Thoracic aorta (tissue), 2 donors: ENCODE measurements around the gene AR. TPM values are rescaled to one million over a fixed set of nuclear protein-coding genes. Genes with fewer than 3 reads are reported as not detected.
A peak's percentile ranks its signal among the peaks of the same experiment; 100 is the strongest.

Experiments used
- ATAC-seq: fragments of 150-250 bp; one replicate; pipeline ENCODE4 v1.8.0; 2017; ENCODE audit warnings: low read depth; ENCODE audit not compliant: insufficient number of reproducible peaks, low FRiP score
- DNase-seq: peaks from one replicate; pipeline ENCODE4 v3.0.0-alpha.2; 2020; ENCODE audit warnings: low spot score
- H3K27ac ChIP-seq, 2 donors: fragments of 200-600 bp; sonication (generic); 1 replicate in 1 of 2; 2 replicates in 1 of 2; pipeline ENCODE4 v1.5.1; 2016; ENCODE audit warnings: mild to moderate bottlenecking in 2 of 2, moderate library complexity in 2 of 2
- H3K27me3 ChIP-seq: fragments of 200-600 bp; sonication (generic); replicated peaks from 2 replicates; pipeline ENCODE4 v1.6.0; 2016; ENCODE audit warnings: mild to moderate bottlenecking; ENCODE audit not compliant: insufficient read depth
- H3K36me3 ChIP-seq: fragments of 200-600 bp; sonication (generic); one replicate; pipeline ENCODE4 v1.5.1; 2016
- H3K4me1 ChIP-seq, 2 donors: fragments of 200-600 bp; sonication (generic); 1 replicate in 1 of 2; 2 replicates in 1 of 2; pipeline versions ENCODE4 v1.5.1 to v1.6.0; 2016; ENCODE audit warnings: low read depth in 2 of 2, mild to moderate bottlenecking in 1 of 2; ENCODE audit not compliant: control insufficient read depth in 1 of 2
- H3K4me3 ChIP-seq: fragments of 200-600 bp; sonication (generic); 2 replicates; pipeline ENCODE4 v1.5.1; 2016; ENCODE audit warnings: mild to moderate bottlenecking
- H3K9me3 ChIP-seq: fragments of 200-600 bp; sonication (generic); 2 replicates; pipeline ENCODE4 v1.5.1; 2016
- total RNA-seq, 2 donors: library from RNA; depleted of rRNA; stranded (reverse); fragments of >200 nt; gene quantifications; one replicate each; pipeline versions ENCODE4 v1.1.0 to v1.2.3, GENCODE V29; 2016
- TF ChIP-seq, protein P1 (sequence below): fragments of 200-600 bp; sonication (generic); IDR thresholded peaks from one replicate; pipeline ENCODE4 v1.5.1; 2019; ENCODE audit warnings: antibody characterized with exemption

AR gene
- total RNA-seq, 2 donors from 2014 or later: 18.3 to 22.0 TPM

DNA sequence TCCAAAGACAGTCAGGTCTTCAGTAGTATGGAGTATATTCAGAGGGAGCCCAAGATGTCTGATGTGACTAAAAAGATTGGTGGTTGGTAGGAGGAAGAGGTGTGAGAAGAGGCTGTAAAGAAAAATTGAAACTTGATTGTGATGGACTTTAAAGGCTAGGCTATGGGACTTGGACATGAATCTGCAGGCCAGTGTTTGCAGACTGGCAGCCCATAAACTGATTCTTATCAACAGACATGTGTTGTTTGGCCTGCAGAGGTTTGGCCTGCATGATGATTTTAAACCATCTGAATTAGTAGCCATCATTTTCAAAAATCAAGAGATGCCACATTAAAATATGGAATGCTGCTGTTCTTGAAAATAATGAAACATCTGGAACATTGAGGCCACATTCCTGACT is 5.4 kb upstream of the AR start:
- Histone ChIP-seq H3K36me3 (no peaks in the 10 kb centered on the region), H3K4me3 (no peak overlapping the region), H3K27ac (no peak overlapping the region), H3K9me3 (no peaks in the 10 kb centered on the region), H3K27me3 (no peaks in the 10 kb centered on the region), H3K4me1 (no peaks in the 10 kb centered on the region)
- TF ChIP-seq, protein P1, sequence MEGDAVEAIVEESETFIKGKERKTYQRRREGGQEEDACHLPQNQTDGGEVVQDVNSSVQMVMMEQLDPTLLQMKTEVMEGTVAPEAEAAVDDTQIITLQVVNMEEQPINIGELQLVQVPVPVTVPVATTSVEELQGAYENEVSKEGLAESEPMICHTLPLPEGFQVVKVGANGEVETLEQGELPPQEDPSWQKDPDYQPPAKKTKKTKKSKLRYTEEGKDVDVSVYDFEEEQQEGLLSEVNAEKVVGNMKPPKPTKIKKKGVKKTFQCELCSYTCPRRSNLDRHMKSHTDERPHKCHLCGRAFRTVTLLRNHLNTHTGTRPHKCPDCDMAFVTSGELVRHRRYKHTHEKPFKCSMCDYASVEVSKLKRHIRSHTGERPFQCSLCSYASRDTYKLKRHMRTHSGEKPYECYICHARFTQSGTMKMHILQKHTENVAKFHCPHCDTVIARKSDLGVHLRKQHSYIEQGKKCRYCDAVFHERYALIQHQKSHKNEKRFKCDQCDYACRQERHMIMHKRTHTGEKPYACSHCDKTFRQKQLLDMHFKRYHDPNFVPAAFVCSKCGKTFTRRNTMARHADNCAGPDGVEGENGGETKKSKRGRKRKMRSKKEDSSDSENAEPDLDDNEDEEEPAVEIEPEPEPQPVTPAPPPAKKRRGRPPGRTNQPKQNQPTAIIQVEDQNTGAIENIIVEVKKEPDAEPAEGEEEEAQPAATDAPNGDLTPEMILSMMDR: no peak
- ATAC-seq: no peak
- no peak for DNase-seq

DNA sequence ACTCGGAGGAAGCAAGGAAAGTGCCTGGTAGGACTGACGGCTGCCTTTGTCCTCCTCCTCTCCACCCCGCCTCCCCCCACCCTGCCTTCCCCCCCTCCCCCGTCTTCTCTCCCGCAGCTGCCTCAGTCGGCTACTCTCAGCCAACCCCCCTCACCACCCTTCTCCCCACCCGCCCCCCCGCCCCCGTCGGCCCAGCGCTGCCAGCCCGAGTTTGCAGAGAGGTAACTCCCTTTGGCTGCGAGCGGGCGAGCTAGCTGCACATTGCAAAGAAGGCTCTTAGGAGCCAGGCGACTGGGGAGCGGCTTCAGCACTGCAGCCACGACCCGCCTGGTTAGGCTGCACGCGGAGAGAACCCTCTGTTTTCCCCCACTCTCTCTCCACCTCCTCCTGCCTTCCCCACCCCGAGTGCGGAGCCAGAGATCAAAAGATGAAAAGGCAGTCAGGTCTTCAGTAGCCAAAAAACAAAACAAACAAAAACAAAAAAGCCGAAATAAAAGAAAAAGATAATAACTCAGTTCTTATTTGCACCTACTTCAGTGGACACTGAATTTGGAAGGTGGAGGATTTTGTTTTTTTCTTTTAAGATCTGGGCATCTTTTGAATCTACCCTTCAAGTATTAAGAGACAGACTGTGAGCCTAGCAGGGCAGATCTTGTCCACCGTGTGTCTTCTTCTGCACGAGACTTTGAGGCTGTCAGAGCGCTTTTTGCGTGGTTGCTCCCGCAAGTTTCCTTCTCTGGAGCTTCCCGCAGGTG is 637 bp downstream of the AR start:
- ATAC-seq (no peak), DNase-seq (no peak)
- no peaks in the 10 kb centered on the region for H3K9me3 ChIP-seq
- TF ChIP-seq, protein P1: no peak
- H3K27ac ChIP-seq: peak overlapping the region in 1 of 2 donors; percentile 71
- no peaks in the 10 kb centered on the region for H3K4me1 ChIP-seq
- H3K36me3 ChIP-seq: no peaks in the 10 kb centered on the region
- no peaks in the 10 kb centered on the region for H3K27me3 ChIP-seq
- peak overlapping the region; percentile 75 for H3K4me3 ChIP-seq

DNA sequence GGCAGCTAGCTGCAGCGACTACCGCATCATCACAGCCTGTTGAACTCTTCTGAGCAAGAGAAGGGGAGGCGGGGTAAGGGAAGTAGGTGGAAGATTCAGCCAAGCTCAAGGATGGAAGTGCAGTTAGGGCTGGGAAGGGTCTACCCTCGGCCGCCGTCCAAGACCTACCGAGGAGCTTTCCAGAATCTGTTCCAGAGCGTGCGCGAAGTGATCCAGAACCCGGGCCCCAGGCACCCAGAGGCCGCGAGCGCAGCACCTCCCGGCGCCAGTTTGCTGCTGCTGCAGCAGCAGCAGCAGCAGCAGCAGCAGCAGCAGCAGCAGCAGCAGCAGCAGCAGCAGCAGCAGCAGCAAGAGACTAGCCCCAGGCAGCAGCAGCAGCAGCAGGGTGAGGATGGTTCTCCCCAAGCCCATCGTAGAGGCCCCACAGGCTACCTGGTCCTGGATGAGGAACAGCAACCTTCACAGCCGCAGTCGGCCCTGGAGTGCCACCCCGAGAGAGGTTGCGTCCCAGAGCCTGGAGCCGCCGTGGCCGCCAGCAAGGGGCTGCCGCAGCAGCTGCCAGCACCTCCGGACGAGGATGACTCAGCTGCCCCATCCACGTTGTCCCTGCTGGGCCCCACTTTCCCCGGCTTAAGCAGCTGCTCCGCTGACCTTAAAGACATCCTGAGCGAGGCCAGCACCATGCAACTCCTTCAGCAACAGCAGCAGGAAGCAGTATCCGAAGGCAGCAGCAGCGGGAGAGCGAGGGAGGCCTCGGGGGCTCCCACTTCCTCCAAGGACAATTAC is 1.4 kb downstream of the AR start:
- Histone ChIP-seq H3K36me3 (no peaks in the 10 kb centered on the region), H3K4me3 (peak overlapping the region; percentile 75), H3K4me1 (no peaks in the 10 kb centered on the region), H3K27me3 (no peaks in the 10 kb centered on the region), H3K9me3 (no peaks in the 10 kb centered on the region), H3K27ac (peak overlapping the region; percentile 43 to 56)
- TF ChIP-seq, protein P1: no peak
- DNase-seq (no peak), ATAC-seq (no peak)

DNA sequence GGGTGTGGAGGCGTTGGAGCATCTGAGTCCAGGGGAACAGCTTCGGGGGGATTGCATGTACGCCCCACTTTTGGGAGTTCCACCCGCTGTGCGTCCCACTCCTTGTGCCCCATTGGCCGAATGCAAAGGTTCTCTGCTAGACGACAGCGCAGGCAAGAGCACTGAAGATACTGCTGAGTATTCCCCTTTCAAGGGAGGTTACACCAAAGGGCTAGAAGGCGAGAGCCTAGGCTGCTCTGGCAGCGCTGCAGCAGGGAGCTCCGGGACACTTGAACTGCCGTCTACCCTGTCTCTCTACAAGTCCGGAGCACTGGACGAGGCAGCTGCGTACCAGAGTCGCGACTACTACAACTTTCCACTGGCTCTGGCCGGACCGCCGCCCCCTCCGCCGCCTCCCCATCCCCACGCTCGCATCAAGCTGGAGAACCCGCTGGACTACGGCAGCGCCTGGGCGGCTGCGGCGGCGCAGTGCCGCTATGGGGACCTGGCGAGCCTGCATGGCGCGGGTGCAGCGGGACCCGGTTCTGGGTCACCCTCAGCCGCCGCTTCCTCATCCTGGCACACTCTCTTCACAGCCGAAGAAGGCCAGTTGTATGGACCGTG is 2.2 kb downstream of the AR start:
- peak overlapping the region; percentile 43 to 56 for H3K27ac ChIP-seq
- peak overlapping the region; percentile 75 for H3K4me3 ChIP-seq

More for the DNA sequence above, 2.2 kb downstream of the AR start:
- Histone ChIP-seq H3K27me3 (no peaks in the 10 kb centered on the region), H3K9me3 (no peaks in the 10 kb centered on the region), H3K36me3 (no peaks in the 10 kb centered on the region), H3K4me1 (no peaks in the 10 kb centered on the region)
- ATAC-seq (no peak), DNase-seq (no peak)
- TF ChIP-seq, protein P1: no peak
